ENCODE results near the gene BRWD1.

The BRWD1 gene

GRCh38 chr21:39156024-39156423 lies 157.4 kb downstream of the BRWD1 start:
- TF ChIP-seq ZFX (IDR thresholded peaks at IDR 0.05; ENCODE audit: borderline replicate concordance) (no peak), CTCF (IDR thresholded peaks at IDR 0.05) (no peak)
- no peak overlapping the region for H3K27ac ChIP-seq

- TF ChIP-seq ZFX (IDR thresholded peaks at IDR 0.05; ENCODE audit: borderline replicate concordance) = no peak
- TF ChIP-seq CTCF (IDR thresholded peaks at IDR 0.05) = no peak
- no peak overlapping the region for H3K27ac ChIP-seq
Observed at GRCh38 chr21:39155578-39155977, 157.9 kb downstream of the BRWD1 start.

- no peak overlapping the region for H3K27ac ChIP-seq
- no peak for TF ChIP-seq ZFX (IDR thresholded peaks at IDR 0.05; ENCODE audit: borderline replicate concordance)
- no peak for TF ChIP-seq CTCF (IDR thresholded peaks at IDR 0.05)
Observed at GRCh38 chr21:39153842-39154241, 159.6 kb downstream of the BRWD1 start.

GRCh38 chr21:39153373-39153772 lies 160.1 kb downstream of the BRWD1 start:
- TF ChIP-seq CTCF (IDR thresholded peaks at IDR 0.05) (peak; percentile 73), ZFX (IDR thresholded peaks at IDR 0.05; ENCODE audit: borderline replicate concordance) (no peak)

GRCh38 chr21:39152271-39152670 lies 161.2 kb downstream of the BRWD1 start:
- no peak overlapping the region for H3K27ac ChIP-seq
- TF ChIP-seq ZFX (IDR thresholded peaks at IDR 0.05; ENCODE audit: borderline replicate concordance) (no peak), CTCF (IDR thresholded peaks at IDR 0.05) (no peak)

More at GRCh38 chr21:39153373-39153772, 160.1 kb downstream of the BRWD1 start:
- no peak overlapping the region for H3K27ac ChIP-seq

GRCh38 chr21:39150877-39151276 lies 162.6 kb downstream of the BRWD1 start:
- H3K27ac ChIP-seq = no peak overlapping the region
- TF ChIP-seq CTCF (IDR thresholded peaks at IDR 0.05) = no peak
- no peak for TF ChIP-seq ZFX (IDR thresholded peaks at IDR 0.05; ENCODE audit: borderline replicate concordance)

GRCh38 chr21:39150316-39150715 lies 163.1 kb downstream of the BRWD1 start:
- TF ChIP-seq ZFX (IDR thresholded peaks at IDR 0.05; ENCODE audit: borderline replicate concordance) (no peak), CTCF (IDR thresholded peaks at IDR 0.05) (no peak)
- H3K27ac ChIP-seq = no peak overlapping the region
